ENCODE data around the gene EPAS1.

The EPAS1 gene

GRCh38 chr2:46296216-46296839, 879 bp upstream of the EPAS1 start:
- no peak for TF ChIP-seq TSHZ2 (CRISPR knock-in tag; IDR thresholded peaks at IDR 0.05)
- TF ChIP-seq CREB5 (CRISPR knock-in tag; IDR thresholded peaks at IDR 0.05; ENCODE audit: low read depth) = no peak
- TF ChIP-seq GLIS3 (CRISPR knock-in tag; IDR thresholded peaks at IDR 0.05) = no peak
- TF ChIP-seq ZNF8 (CRISPR knock-in tag; IDR thresholded peaks at IDR 0.05) = no peak
- no peak for TF ChIP-seq ZC3H10 (CRISPR knock-in tag; IDR thresholded peaks at IDR 0.05)
- no peak for TF ChIP-seq BACH2 (CRISPR knock-in tag; IDR thresholded peaks at IDR 0.05; ENCODE audit: borderline replicate concordance)
- no peak for TF ChIP-seq RARB (CRISPR knock-in tag; IDR thresholded peaks at IDR 0.05)
- no peak for TF ChIP-seq CSRNP3 (CRISPR knock-in tag; IDR thresholded peaks at IDR 0.05)
- TF ChIP-seq PPARA (CRISPR knock-in tag; IDR thresholded peaks at IDR 0.05; ENCODE audit: borderline replicate concordance) = no peak
- TF ChIP-seq TOX (CRISPR knock-in tag; IDR thresholded peaks at IDR 0.05; ENCODE audit: borderline replicate concordance) = no peak
- TF ChIP-seq ISL1 (CRISPR knock-in tag; IDR thresholded peaks at IDR 0.05) = no peak
- TF ChIP-seq CSDC2 (CRISPR knock-in tag; IDR thresholded peaks at IDR 0.05) = no peak
- TF ChIP-seq TCF4 (CRISPR knock-in tag; IDR thresholded peaks at IDR 0.05; ENCODE audit: borderline replicate concordance) = no peak
- no peak for TF ChIP-seq ZFP3 (CRISPR knock-in tag; IDR thresholded peaks at IDR 0.05)
- no peak for TF ChIP-seq POU6F1 (CRISPR knock-in tag; IDR thresholded peaks at IDR 0.05; ENCODE audit: borderline replicate concordance, low read depth)
- TF ChIP-seq ZNF70 (CRISPR knock-in tag; IDR thresholded peaks at IDR 0.05) = no peak
- TF ChIP-seq ZFP30 (CRISPR knock-in tag; IDR thresholded peaks at IDR 0.05) = no peak
- no peak for TF ChIP-seq ESRRG (CRISPR knock-in tag; IDR thresholded peaks at IDR 0.05)
- TF ChIP-seq SNAI2 (CRISPR knock-in tag; IDR thresholded peaks at IDR 0.05) = no peak
- ATAC-seq = peak; percentile 0; the same call in 2 of the 3 replicates

- peak; percentile 28 for ATAC-seq
- TF ChIP-seq ZC3H10 (CRISPR knock-in tag; IDR thresholded peaks at IDR 0.05) (no peak), ARNTL (CRISPR knock-in tag; IDR thresholded peaks at IDR 0.05; ENCODE audit: borderline replicate concordance, low read depth) (no peak), ZNF70 (CRISPR knock-in tag; IDR thresholded peaks at IDR 0.05) (0 out of 2 replicates have a peak, but pooled peaks have one; percentile 15), GLIS3 (CRISPR knock-in tag; IDR thresholded peaks at IDR 0.05) (no peak)
Observed at GRCh38 chr2:46297546-46298271, 502 bp downstream of the EPAS1 start.

GRCh38 chr2:46298272-46298521, 990 bp downstream of the EPAS1 start:
- TF ChIP-seq ZFP3 (CRISPR knock-in tag; IDR thresholded peaks at IDR 0.05) (peak; percentile 50; the same call in 1 of the 2 replicates), CSDC2 (CRISPR knock-in tag; IDR thresholded peaks at IDR 0.05) (no peak)
- ATAC-seq = no peak
